ENCODE results near the gene HELZ2. TPM values are rescaled to one million over a fixed set of nuclear protein-coding genes. Genes with fewer than 3 reads are reported as not detected.
"Not testable (repeated sequence)": the region's sequence is repeated elsewhere in the genome, so short reads cannot be mapped to it uniquely, and the experiment has no call there.

Gene HELZ2
- total and polyA plus RNA-seq, 5 donors from 2014 or later: 5.8 to 124 (median 7.2) TPM

DNA sequence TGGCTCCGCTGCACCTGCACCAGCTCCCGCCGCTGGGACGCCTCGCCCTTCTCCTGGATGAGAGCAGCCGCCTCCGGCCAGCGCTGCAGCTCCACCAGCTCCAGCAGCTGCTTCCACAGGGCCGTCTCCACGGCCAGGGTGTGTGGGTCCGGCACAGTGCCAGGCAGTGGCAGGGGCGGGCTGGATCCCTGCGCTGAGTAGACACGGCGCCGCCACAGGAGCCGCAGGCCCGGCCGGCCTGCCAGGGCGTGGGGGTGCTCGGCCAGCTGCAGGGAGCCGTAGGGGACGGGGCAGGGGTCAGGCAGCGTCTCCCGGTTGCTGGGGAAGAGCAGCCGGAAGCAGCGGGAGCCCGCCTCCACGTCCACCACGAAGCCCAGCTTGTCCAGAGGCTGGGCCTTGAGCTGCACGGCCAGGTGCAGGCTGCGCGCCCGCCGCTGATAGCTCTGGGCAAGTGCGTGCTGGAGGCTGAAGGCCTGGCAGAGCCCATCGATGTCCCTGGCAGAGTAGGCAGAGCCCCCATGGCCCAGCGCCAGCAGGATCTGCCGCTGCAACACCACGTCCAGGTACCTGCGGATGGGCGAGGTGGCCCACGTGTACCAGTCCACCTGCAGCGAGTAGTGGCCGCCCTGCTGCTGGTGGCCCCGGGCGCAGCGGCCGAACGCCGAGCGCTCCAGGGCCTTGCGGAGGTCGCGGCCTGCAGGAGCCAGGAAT lies 10.7 kb downstream of the HELZ2 start:
- H3K27me3 ChIP-seq (ENCODE audit: control insufficient read depth, insufficient read depth, low read length): no peaks in the 10 kb centered on the region
- no peak overlapping the region for H3K27ac ChIP-seq (ENCODE audit: insufficient read depth, low read length, poor library complexity, severe bottlenecking)
- H3K4me1 ChIP-seq (ENCODE audit: control insufficient read depth, insufficient read depth, low read length, poor library complexity, severe bottlenecking): peaks cover 16% of the 10 kb centered on the region
- Mint-ChIP-seq H3K36me3 (peaks cover 3% of the 10 kb centered on the region), H3K4me1 (peaks cover 0 to 15% (median 6%) of the 10 kb centered on the region in 4 donors), H3K4me3 (no peak overlapping the region), H3K9me3 (no peaks in the 10 kb centered on the region), H3K27ac (no peak overlapping the region), H3K27me3 (no peaks in the 10 kb centered on the region)
- ATAC-seq (ENCODE audit: low read depth in 2 of 2): no peak
- H3K36me3 ChIP-seq (ENCODE audit: control insufficient read depth, insufficient read depth, low read length): peaks cover 31% of the 10 kb centered on the region
- H3K9me3 ChIP-seq (ENCODE audit: control insufficient read depth in 2 of 2, low read length in 2 of 2): no peaks in the 10 kb centered on the region
- no peak for DNase-seq
- no peak overlapping the region for H3K4me3 ChIP-seq (ENCODE audit: low read depth, low read length)

DNA sequence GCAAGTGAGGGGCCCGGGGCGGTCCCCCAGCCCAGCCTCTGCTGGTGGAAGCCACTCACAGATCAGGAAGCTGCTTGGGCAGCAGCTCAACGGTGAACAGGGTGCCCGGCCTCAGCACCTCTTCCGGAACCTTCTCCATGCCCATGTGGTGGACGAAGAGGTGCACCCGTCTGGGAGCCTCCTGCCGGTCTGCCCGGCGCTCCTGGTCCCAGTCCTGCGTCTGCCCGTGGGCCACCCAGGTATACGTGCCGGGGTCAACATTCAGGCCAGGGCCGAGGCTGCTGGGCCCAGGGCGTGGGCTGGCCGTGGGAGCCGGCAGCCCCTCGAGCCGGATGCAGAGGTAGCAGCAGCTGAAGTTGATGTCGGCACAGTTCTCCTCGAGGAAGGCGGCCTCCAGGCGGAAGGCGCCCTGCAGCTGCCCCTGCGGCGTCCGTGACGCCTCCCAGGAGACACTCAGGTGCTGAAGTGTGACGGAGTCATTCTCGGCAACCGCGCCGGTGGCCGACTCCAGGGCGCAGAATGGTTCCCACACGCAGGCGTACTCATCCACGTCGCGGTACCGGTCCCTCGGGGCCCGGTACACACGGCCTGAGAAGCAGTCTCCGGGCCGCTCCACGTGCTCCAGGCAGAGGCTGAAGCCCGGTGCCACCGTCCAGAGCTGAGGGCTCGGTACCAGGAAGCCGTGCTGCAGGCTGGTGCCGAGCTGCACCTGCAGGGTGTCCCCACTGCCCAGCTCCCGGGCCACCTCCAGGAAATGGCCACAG lies 11.4 kb downstream of the HELZ2 start:
- no peak overlapping the region for H3K27ac ChIP-seq (ENCODE audit: insufficient read depth, low read length, poor library complexity, severe bottlenecking)
- Mint-ChIP-seq H3K27ac (no peak overlapping the region), H3K36me3 (peaks cover 3% of the 10 kb centered on the region), H3K4me3 (no peak overlapping the region), H3K9me3 (no peaks in the 10 kb centered on the region), H3K27me3 (no peaks in the 10 kb centered on the region), H3K4me1 (peaks cover 0 to 8% (median 3%) of the 10 kb centered on the region in 4 donors)
- H3K4me1 ChIP-seq (ENCODE audit: control insufficient read depth, insufficient read depth, low read length, poor library complexity, severe bottlenecking): peaks cover 9% of the 10 kb centered on the region
- ATAC-seq (ENCODE audit: low read depth in 2 of 2): no peak
- DNase-seq: no peak
- no peaks in the 10 kb centered on the region for H3K9me3 ChIP-seq (ENCODE audit: control insufficient read depth in 2 of 2, low read length in 2 of 2)
- no peaks in the 10 kb centered on the region for H3K27me3 ChIP-seq (ENCODE audit: control insufficient read depth, insufficient read depth, low read length)
- H3K36me3 ChIP-seq (ENCODE audit: control insufficient read depth, insufficient read depth, low read length): peaks cover 31% of the 10 kb centered on the region
- no peak overlapping the region for H3K4me3 ChIP-seq (ENCODE audit: low read depth, low read length)

DNA sequence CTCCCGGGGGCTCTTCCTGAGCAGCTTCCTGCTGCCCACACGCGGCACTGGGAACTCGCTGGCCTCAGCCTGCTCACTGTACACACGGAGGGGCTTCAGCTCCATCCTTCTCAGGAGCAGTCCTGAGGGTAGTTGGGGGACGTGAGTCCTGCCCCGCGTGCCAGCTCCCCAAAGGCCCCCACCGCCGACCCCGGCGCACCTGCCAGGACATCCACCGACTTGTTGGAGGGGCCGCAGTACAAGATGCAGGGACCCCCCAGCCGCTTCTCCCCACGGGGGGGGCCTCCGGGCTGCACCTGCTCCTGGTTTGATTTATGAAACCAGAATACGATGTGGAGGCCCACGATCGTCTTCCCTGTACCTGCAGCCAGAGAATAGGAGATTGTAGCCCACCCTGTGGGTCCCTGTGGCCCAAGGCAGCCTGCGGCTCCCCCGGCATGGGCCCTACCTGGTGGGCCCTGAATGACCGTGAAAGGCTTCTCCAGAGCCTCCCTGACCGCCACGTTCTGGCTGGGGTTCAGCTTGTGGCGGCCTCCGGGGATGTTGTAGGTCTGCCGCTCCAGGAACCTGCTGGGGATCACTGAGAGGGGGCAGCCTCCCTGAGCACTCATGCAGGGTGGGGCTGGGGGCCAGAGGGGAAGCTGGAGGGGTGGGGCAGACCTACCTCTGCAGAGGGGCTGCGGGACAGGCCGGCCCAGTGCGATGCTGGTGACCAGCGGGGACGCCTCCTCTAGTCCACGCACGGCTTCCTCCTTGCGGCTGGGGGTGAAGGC lies 12.2 kb downstream of the HELZ2 start:
- Mint-ChIP-seq H3K4me3 (no peak overlapping the region), H3K36me3 (peaks cover 3% of the 10 kb centered on the region), H3K27ac (no peak overlapping the region), H3K27me3 (no peaks in the 10 kb centered on the region), H3K4me1 (peaks cover 0 to 3% (median 0%) of the 10 kb centered on the region in 4 donors), H3K9me3 (no peaks in the 10 kb centered on the region)
- Histone ChIP-seq H3K27ac (ENCODE audit: insufficient read depth, low read length, poor library complexity, severe bottlenecking) (no peak overlapping the region), H3K4me3 (ENCODE audit: low read depth, low read length) (no peak overlapping the region), H3K4me1 (ENCODE audit: control insufficient read depth, insufficient read depth, low read length, poor library complexity, severe bottlenecking) (peaks cover under 1% of the 10 kb centered on the region), H3K9me3 (ENCODE audit: control insufficient read depth in 2 of 2, low read length in 2 of 2) (no peaks in the 10 kb centered on the region), H3K27me3 (ENCODE audit: control insufficient read depth, insufficient read depth, low read length) (no peaks in the 10 kb centered on the region), H3K36me3 (ENCODE audit: control insufficient read depth, insufficient read depth, low read length) (peaks cover 31% of the 10 kb centered on the region)
- DNase-seq (no peak), ATAC-seq (ENCODE audit: low read depth in 2 of 2) (no peak)

DNA sequence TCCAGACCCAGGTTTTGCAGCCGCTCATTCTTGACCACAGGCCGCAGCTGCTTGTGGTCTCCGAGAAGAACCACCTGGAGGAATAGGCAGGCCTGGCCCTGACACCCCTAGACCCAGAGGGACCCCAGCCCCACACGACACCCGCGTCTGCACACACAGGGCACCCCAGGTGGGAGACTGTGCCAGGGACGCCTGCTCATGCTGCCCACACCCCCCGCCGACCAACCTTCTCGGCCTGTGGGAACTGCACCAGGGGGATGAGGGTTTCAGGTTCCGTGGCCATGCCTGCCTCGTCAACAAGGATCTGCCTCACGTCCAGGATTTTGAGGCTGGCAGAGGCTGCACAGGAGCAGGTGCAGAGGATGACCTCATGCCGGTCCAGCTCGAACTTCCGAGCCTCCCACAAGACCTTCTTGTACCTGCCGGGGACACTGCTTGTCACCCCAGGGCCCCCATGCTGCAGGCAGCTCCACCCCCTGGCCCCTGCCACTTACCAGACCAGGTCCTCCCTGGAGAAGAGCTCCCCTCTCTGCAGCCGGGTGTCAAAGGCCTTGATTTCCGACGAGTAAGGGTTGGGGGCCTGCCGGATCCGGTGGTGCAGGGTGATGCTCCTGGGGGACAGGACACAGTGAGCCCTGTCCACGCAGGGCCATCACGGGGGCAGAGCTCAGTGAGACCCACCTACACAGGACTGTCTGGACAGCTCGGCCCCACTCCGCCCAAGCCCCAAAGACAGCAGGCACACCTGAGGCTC lies 13.0 kb downstream of the HELZ2 start:
- no peaks in the 10 kb centered on the region for H3K4me1 ChIP-seq (ENCODE audit: control insufficient read depth, insufficient read depth, low read length, poor library complexity, severe bottlenecking)
- ATAC-seq (ENCODE audit: low read depth in 2 of 2): no peak
- no peaks in the 10 kb centered on the region for H3K27me3 ChIP-seq (ENCODE audit: control insufficient read depth, insufficient read depth, low read length)
- H3K9me3 ChIP-seq (ENCODE audit: control insufficient read depth in 2 of 2, low read length in 2 of 2): no peaks in the 10 kb centered on the region
- peaks cover 31% of the 10 kb centered on the region for H3K36me3 ChIP-seq (ENCODE audit: control insufficient read depth, insufficient read depth, low read length)
- no peaks in the 10 kb centered on the region for H3K27me3 Mint-ChIP-seq
- H3K27ac ChIP-seq (ENCODE audit: insufficient read depth, low read length, poor library complexity, severe bottlenecking): no peak overlapping the region
- no peak for DNase-seq
- H3K4me3 Mint-ChIP-seq: no peak overlapping the region
- H3K27ac Mint-ChIP-seq: no peak overlapping the region
- H3K9me3 Mint-ChIP-seq: no peaks in the 10 kb centered on the region
- peaks cover 3% of the 10 kb centered on the region for H3K36me3 Mint-ChIP-seq
- peaks cover 0 to 3% (median 0%) of the 10 kb centered on the region in 4 donors for H3K4me1 Mint-ChIP-seq
- H3K4me3 ChIP-seq (ENCODE audit: low read depth, low read length): no peak overlapping the region

DNA sequence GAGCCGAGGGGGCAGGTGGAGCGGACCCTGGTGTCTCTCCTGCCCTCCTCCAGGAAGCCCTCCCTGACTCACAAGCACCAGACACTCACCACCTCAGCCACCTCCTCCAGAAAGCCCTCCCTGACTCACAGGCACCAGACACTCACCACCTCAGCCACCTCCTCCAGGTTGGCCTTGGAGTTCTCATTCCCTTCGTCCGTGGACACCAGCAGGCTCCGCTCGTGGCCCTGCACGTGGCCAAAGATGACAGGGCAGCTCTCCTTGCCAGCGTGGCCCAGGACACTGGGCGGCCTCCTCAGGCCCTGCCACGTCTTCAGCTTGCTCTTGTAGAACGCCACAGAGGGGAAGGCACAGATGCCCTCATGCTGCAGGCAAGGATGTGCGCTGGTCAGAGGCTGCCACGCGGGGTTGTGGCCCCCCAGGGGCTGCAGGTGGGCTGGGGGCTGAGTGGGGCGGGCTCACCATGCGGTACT lies 13.7 kb downstream of the HELZ2 start:
- Histone ChIP-seq H3K27ac (ENCODE audit: insufficient read depth, low read length, poor library complexity, severe bottlenecking) (no peak overlapping the region), H3K27me3 (ENCODE audit: control insufficient read depth, insufficient read depth, low read length) (no peaks in the 10 kb centered on the region), H3K9me3 (ENCODE audit: control insufficient read depth in 2 of 2, low read length in 2 of 2) (no peaks in the 10 kb centered on the region), H3K4me1 (ENCODE audit: control insufficient read depth, insufficient read depth, low read length, poor library complexity, severe bottlenecking) (no peaks in the 10 kb centered on the region), H3K4me3 (ENCODE audit: low read depth, low read length) (no peak overlapping the region), H3K36me3 (ENCODE audit: control insufficient read depth, insufficient read depth, low read length) (peaks cover 31% of the 10 kb centered on the region)
- H3K4me3 Mint-ChIP-seq: peak overlapping the region in 1 of 4 donors; percentile 35
- DNase-seq (no peak), ATAC-seq (ENCODE audit: low read depth in 2 of 2) (no peak)
- H3K4me1 Mint-ChIP-seq: peaks cover 0 to 3% (median 0%) of the 10 kb centered on the region in 4 donors
- H3K36me3 Mint-ChIP-seq: peaks cover 3% of the 10 kb centered on the region
- no peaks in the 10 kb centered on the region for H3K9me3 Mint-ChIP-seq
- peak overlapping the region in 1 of 3 donors; percentile 72 for H3K27ac Mint-ChIP-seq
- no peaks in the 10 kb centered on the region for H3K27me3 Mint-ChIP-seq

DNA sequence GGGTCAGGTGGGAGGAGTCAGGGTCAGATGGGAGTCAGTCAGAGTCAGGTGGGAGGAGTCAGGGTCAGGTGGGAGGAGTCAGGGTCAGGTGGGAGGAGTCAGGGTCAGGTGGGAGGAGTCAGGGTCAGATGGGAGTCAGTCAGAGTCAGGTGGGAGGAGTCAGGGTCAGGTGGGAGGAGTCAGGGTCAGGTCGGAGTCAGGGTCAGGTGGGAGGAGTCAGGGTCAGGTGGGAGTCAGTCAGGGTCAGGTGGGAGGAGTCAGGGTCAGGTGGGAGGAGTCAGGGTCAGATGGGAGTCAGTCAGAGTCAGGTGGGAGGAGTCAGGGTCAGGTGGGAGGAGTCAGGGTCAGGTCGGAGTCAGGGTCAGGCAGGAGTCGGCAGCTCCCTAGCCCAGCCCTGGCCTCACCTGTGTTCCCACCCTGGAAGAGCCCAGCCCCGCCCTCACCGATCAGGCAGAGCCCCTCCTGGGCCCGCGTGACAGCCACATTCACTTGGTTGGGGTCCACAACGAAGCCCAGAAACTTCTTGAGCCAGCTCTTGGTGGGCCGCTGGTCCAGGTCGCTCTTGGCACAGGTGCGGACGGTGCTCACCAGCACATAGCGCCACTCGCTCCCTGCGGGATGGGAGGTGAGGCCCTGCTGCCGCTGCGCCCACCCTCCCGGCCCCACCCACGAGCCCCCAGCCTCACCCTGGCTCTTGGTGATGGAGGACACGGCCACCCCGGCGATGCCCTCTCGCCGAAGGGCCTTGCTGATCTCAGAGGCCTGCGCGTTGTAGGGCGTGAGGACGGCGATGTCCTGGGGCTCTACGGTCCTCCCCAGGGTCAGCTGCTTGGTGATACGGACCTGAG lies 14.3 kb downstream of the HELZ2 start:
- H3K27me3 ChIP-seq (ENCODE audit: control insufficient read depth, insufficient read depth, low read length); H3K27ac ChIP-seq (ENCODE audit: insufficient read depth, low read length, poor library complexity, severe bottlenecking); H3K27me3 Mint-ChIP-seq; H3K4me3 Mint-ChIP-seq; H3K36me3 Mint-ChIP-seq; H3K4me1 ChIP-seq (ENCODE audit: control insufficient read depth, insufficient read depth, low read length, poor library complexity, severe bottlenecking); H3K9me3 ChIP-seq (ENCODE audit: control insufficient read depth in 2 of 2, low read length in 2 of 2); ATAC-seq (ENCODE audit: low read depth in 2 of 2); H3K4me3 ChIP-seq (ENCODE audit: low read depth, low read length); H3K4me1 Mint-ChIP-seq; H3K9me3 Mint-ChIP-seq: not testable (repeated sequence)
- peak in 1 of 3 donors; percentile 63 for DNase-seq
- peak overlapping the region in 1 of 3 donors; percentile 72 for H3K27ac Mint-ChIP-seq
- H3K36me3 ChIP-seq (ENCODE audit: control insufficient read depth, insufficient read depth, low read length): peaks cover 28% of the 10 kb centered on the region

All from CD4-positive, CD25-positive, alpha-beta regulatory T cell (primary cell).